GM12872 (cell line): Measurements from ENCODE around the gene RRM2.

Experiments used
- CTCF ChIP-seq: IDR thresholded peaks from 3 replicates; pipeline ENCODE4 v1.5.1; 2011; ENCODE audit warnings: low read depth, mild to moderate bottlenecking, low read length, moderate library complexity; ENCODE audit not compliant: insufficient read depth

Gene RRM2

GRCh38 chr2:10122500-10123280 is at the start of gene RRM2:
Gene RRM2, plus strand, starts transcription at chr2:10122739. Its CDS starts 60 bp downstream, at chr2:10122799.
- no peak for TF ChIP-seq CTCF

- TF ChIP-seq CTCF = no peak
Observed at GRCh38 chr2:10073706-10074105, 48.8 kb upstream of the RRM2 start.

- no peak for TF ChIP-seq CTCF
Observed at GRCh38 chr2:10075101-10075500, 47.4 kb upstream of the RRM2 start.

- TF ChIP-seq CTCF = no peak
Observed at GRCh38 chr2:10075571-10076209, 46.8 kb upstream of the RRM2 start.

GRCh38 chr2:10076511-10076910 is 46.0 kb upstream of the RRM2 start:
- no peak for TF ChIP-seq CTCF

GRCh38 chr2:10076988-10077527 is 45.5 kb upstream of the RRM2 start:
- no peak for TF ChIP-seq CTCF

GRCh38 chr2:10078001-10078400 is 44.5 kb upstream of the RRM2 start:
- TF ChIP-seq CTCF = no peak
